Vagina (tissue), 2 donors: ENCODE results near the gene ANKZF1.

Experiments used
- CTCF ChIP-seq, 3 experiments: fragments of 450-650 bp in 2 of 3; fragments of 200-600 bp in 1 of 3; sonication (generic) in 1 of 3; IDR thresholded peaks; one replicate each; pipeline ENCODE4 v1.5.1; 2017 to 2019; ENCODE audit warnings: antibody characterized with exemption in 3 of 3, mild to moderate bottlenecking in 2 of 3, moderate library complexity in 2 of 3
- POLR2A ChIP-seq, 2 donors: fragments of 450-650 bp; IDR thresholded peaks; one replicate each; pipeline ENCODE4 v1.6.1; 2017; ENCODE audit warnings: antibody characterized with exemption in 2 of 2, mild to moderate bottlenecking in 2 of 2, moderate library complexity in 2 of 2
- POLR2AphosphoS5 ChIP-seq, 2 donors: sonication (generic); formaldehyde crosslinking; IDR thresholded peaks; one replicate each; pipeline ENCODE4 v1.9.0; 2017; ENCODE audit warnings: antibody characterized with exemption in 2 of 2, mild to moderate bottlenecking in 2 of 2, low read depth in 1 of 2; ENCODE audit not compliant: insufficient read depth in 1 of 2

- TF ChIP-seq CTCF (IDR thresholded peaks at IDR 0.05) = no peak
- no peak for TF ChIP-seq POLR2A (IDR thresholded peaks at IDR 0.05)
- no peak for TF ChIP-seq POLR2AphosphoS5 (IDR thresholded peaks at IDR 0.05; ENCODE audit: insufficient read depth in 1 of 2, low read depth in 1 of 2)
Observed at GRCh38 chr2:219213486-219214071, 16.0 kb upstream of the ANKZF1 start.
